Measurements from ENCODE around the gene ARMC7.
"Not testable (repeated sequence)": the region's sequence is repeated elsewhere in the genome, so short reads cannot be mapped to it uniquely, and the experiment has no call there.

ARMC7 gene

GRCh38 chr17:75154195-75155106 lies 44.7 kb downstream of the ARMC7 start, which contains the start of gene JPT1:
TSS of gene JPT1 (minus strand) at chr17:75154512. CDS start at chr17:75154397, 115 bp downstream.
- DNase-seq, result peak; percentile 97

DNA sequence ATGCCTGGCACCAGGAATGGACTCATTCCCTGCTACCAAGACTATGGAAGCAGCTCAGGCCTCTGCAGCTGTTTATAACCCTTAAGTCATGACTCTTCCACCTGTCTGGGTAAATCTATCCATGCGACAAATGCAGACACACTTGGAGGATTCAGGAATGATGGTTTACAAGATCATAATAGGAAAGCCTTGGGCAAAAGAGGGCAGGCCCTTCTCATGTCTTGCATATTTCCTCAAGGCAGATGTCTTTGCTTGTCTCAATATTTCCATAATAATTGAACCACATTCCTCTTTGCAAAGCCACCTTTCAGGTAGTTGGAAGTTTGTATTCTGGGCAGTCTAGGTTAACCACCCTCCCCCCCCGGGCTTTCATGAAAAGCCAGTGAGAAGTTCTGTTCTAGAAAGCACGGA lies 45.4 kb downstream of the ARMC7 start:
- DNase-seq, result no peak

- DNase-seq, result not testable (repeated sequence)
Measured at GRCh38 chr17:75158480-75158879, 48.7 kb downstream of the ARMC7 start.

- DNase-seq, result no peak
Measured at GRCh38 chr17:75159196-75160031, 49.6 kb downstream of the ARMC7 start.

DNA sequence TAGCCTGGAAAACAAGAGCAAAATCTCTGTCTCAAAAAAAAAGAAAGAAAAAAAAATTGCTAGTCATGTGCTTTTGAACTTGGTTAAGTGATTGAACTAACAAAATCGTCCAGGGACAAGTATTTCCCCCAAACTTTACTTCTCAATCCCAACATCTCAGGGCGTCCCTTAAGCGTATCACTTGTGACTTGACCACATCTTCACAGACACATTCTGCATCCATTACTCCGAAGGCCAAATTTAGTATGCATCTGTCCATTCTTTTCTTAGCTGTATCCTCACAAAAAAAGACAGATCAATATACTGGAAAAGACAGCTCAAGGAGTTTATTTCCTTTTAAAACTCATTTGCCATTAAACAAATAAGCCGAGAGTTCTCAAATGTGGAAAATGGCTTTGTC lies 50.4 kb downstream of the ARMC7 start:
- DNase-seq, result no peak

- DNase-seq, result no peak
Measured at GRCh38 chr17:75163074-75163473, 53.3 kb downstream of the ARMC7 start.

- DNase-seq, result not testable (repeated sequence)
Measured at GRCh38 chr17:75164606-75165005, 54.8 kb downstream of the ARMC7 start.

- no peak for DNase-seq
Measured at GRCh38 chr17:75168998-75169397, 59.2 kb downstream of the ARMC7 start.

- DNase-seq, result no peak
Measured at GRCh38 chr17:75173526-75173925, 63.8 kb downstream of the ARMC7 start.

- no peak for DNase-seq
Measured at GRCh38 chr17:75174996-75175395, 65.2 kb downstream of the ARMC7 start.

DNA sequence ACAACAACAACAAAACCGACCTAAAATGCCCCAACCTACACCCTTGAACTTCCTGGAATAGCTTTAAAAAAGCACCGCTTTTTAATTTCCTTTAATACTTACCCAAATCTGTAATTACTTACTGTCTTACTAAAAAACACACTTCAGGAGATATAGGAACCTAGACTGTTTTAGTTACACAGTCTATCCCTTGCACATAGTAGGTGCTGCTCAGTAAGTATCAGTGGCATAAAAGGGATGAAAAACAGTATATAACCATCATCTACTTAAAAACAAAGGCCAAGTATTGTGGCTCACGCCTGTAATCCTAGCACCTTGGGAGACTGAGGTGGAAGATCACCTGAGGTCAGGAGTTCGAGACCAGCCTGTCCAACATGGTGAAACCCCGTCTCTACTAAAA lies 66.9 kb downstream of the ARMC7 start:
- no peak for DNase-seq

- no peak for DNase-seq
Measured at GRCh38 chr17:75178453-75178852, 68.7 kb downstream of the ARMC7 start.

All from NCI-H1694 (cell line).